ENCODE data around the gene ZNF76. TPM values are rescaled to one million over a fixed set of nuclear protein-coding genes. Genes with fewer than 3 reads are reported as not detected.
"Not testable (repeated sequence)": the region's sequence is repeated elsewhere in the genome, so short reads cannot be mapped to it uniquely, and the experiment has no call there.

The ZNF76 gene
- total RNA-seq, 1 experiment from 2014 or later: 13.8 TPM

DNA sequence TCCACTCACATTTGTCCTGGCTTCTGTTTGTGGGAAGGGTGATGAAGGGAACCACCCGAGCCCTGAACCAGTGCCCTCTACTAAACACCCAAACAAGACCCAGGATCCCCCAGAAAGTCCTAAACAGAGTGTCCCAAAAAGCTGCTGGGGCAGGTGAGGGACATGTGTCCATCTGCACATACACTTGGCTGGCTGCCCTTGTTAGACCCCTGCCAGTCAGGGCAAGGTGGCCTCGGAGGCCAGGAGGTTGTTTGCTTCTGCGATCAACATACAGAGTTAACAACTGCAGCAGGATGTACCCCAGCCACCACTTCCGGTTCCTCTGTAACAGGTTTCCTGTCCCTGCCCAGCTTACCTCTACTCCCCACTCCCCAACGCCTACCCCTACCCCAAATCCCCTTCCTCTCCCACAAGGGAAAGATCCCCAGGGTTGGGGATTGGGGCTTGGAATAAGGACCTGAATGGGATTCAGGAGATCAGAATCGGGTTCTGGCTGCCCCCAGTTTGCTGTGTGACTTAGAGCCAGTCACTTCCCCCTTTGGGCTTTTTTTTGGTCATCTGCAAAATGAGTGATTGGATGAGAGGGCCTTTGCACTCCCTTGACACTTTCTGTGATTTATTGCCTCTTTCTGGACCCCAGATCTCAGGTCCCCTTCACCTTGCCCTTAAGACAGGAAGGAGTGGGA, 52.0 kb downstream of the ZNF76 start:
- DNase-seq: no peak
- H3K27me3 ChIP-seq (ENCODE audit: control insufficient read depth, insufficient read depth, low read length): peaks cover 4% of the 10 kb centered on the region

DNA sequence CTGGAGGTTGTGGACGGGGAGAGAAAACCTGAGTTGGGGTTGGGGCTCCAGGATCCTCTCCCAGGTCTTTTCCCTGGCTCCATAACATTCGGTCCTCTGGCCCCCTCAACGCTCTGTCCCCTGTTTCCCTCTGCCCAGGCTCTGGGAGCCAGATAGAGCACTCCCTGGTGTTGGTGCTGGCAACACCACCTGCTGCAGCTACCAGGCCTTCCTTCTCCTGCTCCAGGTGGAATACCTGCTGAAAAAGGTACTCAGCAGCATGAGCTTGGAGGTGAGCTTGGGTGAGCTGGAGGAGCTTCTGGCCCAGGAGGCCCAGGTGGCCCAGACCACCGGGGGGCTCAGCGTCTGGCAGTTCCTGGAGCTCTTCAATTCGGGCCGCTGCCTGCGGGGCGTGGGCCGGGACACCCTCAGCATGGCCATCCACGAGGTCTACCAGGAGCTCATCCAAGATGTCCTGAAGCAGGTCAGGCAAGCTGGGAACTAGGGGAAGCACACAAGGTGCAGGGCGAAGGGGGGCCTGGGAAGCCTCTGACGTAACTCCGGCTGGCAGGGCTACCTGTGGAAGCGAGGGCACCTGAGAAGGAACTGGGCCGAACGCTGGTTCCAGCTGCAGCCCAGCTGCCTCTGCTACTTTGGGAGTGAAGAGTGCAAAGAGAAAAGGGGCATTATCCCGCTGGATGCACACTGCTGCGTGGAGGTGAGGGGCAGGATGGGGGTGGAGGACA, 52.7 kb downstream of the ZNF76 start:
- H3K36me3 ChIP-seq (replicated peaks; ENCODE audit: control insufficient read depth, insufficient read depth, low read length): no peaks in the 10 kb centered on the region
- DNase-seq: no peak

More for the DNA sequence above, 52.0 kb downstream of the ZNF76 start:
- Histone ChIP-seq H3K36me3 (replicated peaks; ENCODE audit: control insufficient read depth, insufficient read depth, low read length) (no peaks in the 10 kb centered on the region), H3K4me3 (ENCODE audit: insufficient read depth, low read depth, low read length) (no peak overlapping the region)

DNA sequence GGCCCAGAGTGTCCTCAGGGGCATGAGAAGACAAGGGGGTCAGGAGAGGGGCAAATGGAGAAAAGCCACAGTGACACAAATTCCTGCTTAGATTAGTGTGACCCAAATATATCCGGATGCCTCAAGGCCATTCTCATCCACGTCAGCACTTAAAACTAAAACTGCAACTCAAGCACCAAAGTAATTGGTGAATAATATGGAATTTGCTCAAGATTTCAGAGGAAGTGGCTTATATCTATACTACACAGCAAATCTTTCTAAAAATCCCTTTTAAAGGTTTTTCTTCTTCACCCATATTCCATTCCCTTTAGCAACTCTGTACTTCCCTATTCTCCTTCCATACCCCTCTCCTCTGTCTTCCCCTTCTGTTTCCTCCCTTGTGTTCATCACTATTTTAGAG, 53.3 kb downstream of the ZNF76 start:
- Histone ChIP-seq H3K36me3 (replicated peaks; ENCODE audit: control insufficient read depth, insufficient read depth, low read length) (no peaks in the 10 kb centered on the region), H3K27me3 (ENCODE audit: control insufficient read depth, insufficient read depth, low read length) (peaks cover 17% of the 10 kb centered on the region), H3K4me3 (ENCODE audit: insufficient read depth, low read depth, low read length) (no peak overlapping the region)
- no peak for DNase-seq

More for the DNA sequence above, 52.7 kb downstream of the ZNF76 start:
- Histone ChIP-seq H3K27me3 (ENCODE audit: control insufficient read depth, insufficient read depth, low read length) (peaks cover 11% of the 10 kb centered on the region), H3K4me3 (ENCODE audit: insufficient read depth, low read depth, low read length) (no peak overlapping the region)

DNA sequence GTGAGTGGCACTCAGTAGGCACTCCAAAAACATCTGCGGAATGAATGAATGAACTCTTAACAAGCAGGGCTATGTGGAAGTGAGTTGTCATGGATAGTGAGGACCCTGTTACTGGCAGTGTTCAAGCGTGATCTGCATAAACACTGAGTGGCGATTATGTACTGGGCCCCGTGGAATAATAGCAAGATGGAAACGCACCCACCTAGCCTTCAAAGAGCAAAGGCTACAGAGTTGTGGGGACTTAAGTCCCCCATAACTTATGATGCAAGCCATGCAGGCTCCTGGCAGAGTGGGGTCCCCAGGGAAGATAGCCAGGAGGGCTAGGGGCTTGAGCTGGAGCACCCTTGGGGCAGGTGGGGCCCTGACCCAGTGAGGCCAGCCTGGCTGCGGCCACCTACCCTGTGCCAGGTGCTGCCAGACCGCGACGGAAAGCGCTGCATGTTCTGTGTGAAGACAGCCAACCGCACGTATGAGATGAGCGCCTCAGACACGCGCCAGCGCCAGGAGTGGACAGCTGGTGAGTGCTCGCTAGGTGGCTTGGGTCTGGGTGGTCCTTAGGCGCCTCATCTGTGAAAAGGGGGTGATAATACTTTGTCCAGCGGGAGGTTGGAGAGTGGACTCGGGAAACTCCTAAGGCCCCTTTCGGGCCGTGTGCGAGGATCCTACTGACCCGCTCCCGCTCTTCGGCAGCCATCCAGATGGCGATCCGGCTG, 58.1 kb downstream of the ZNF76 start:
- H3K36me3 ChIP-seq (replicated peaks; ENCODE audit: control insufficient read depth, insufficient read depth, low read length): no peaks in the 10 kb centered on the region; the same call in 1 of the 2 replicates
- peaks cover 21% of the 10 kb centered on the region for H3K27me3 ChIP-seq (ENCODE audit: control insufficient read depth, insufficient read depth, low read length)
- peak overlapping the region; percentile 50 for H3K4me3 ChIP-seq (ENCODE audit: insufficient read depth, low read depth, low read length)
- DNase-seq: peak; percentile 65

DNA sequence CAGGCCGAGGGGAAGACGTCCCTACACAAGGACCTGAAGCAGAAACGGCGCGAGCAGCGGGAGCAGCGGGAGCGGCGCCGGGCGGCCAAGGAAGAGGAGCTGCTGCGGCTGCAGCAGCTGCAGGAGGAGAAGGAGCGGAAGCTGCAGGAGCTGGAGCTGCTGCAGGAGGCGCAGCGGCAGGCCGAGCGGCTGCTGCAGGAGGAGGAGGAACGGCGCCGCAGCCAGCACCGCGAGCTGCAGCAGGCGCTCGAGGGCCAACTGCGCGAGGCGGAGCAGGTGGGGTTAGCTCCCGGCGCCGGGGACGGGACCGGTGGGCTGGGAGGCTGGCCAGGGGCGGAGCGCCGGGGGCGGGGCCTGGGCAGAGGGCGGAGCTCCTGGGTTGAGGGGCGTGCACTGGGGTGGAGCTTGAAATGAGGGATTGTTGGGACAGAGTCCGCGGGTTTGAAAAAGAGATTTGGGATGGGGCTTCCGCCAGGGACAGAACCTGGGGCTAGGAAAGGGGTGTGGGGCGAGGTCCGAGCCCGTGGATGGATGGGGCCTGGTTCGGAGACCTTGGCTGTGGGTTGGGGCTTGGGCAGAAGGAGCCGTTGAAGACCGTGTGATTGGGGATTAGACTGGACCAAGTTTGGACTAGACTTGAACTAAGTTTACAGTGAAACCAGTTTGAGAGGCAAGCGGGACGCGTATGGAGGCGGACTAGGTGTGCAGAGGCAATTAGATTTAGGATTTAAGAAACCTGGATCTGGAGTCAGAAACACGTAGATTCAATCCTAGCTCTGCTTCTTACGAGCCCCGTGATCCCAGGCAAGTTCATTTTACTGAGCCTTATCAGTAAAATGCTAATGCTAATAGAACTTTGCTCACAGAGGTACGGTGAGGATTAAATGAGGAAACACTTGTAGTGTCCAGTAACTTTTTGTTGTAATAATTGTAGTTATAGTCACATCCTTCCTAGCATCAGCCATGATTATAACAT, 58.9 kb downstream of the ZNF76 start:
- Histone ChIP-seq H3K36me3 (replicated peaks; ENCODE audit: control insufficient read depth, insufficient read depth, low read length) (no peaks in the 10 kb centered on the region; the same call in 1 of the 2 replicates), H3K27me3 (ENCODE audit: control insufficient read depth, insufficient read depth, low read length) (peaks cover 21% of the 10 kb centered on the region), H3K4me3 (ENCODE audit: insufficient read depth, low read depth, low read length) (peak overlapping the region; percentile 50)
- peak; percentile 100 for DNase-seq

DNA sequence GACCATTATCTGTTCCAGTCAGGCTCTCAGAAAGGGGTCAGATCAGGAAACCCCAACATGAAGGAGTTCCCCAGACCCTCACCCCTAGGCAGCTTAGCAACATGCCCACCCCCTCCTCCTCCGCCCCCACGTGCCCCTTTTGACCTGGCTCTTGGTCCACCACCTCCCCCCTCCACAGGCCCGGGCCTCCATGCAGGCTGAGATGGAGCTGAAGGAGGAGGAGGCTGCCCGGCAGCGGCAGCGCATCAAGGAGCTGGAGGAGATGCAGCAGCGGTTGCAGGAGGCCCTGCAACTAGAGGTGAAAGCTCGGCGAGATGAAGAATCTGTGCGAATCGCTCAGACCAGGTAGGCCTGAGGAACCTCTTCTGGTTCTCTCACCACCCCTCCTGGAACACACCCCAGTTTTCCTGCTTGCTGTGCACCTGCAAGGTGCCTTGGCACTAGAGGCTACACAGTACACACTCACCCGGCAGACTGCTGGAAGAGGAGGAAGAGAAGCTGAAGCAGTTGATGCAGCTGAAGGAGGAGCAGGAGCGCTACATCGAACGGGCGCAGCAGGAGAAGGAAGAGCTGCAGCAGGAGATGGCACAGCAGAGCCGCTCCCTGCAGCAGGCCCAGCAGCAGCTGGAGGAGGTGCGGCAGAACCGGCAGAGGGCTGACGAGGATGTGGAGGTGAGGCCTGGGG, 60.0 kb downstream of the ZNF76 start:
- peaks cover 21% of the 10 kb centered on the region for H3K27me3 ChIP-seq (ENCODE audit: control insufficient read depth, insufficient read depth, low read length)
- no peak for DNase-seq
- no peaks in the 10 kb centered on the region; the same call in 1 of the 2 replicates for H3K36me3 ChIP-seq (replicated peaks; ENCODE audit: control insufficient read depth, insufficient read depth, low read length)
- no peak overlapping the region for H3K4me3 ChIP-seq (ENCODE audit: insufficient read depth, low read depth, low read length)

DNA sequence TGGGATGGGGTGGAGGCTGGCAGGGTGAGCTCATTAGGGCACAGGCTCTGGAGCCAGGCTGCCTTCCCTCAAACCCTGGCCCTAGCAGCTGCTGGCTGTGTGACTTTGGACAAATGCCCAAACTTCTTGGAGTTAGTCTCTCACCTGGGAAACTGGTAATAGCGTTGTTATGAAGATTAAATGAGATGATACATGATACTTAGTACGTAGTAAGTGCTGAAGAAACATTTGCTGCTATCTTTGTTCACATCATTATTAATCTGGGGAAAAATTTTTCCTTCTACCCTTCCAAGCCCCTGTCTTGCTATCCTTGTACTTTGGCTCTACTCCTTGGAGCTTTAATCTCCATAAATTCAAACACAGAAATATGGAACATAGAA, 60.5 kb downstream of the ZNF76 start:
- H3K4me3 ChIP-seq (ENCODE audit: insufficient read depth, low read depth, low read length): no peak overlapping the region
- DNase-seq: no peak
- H3K36me3 ChIP-seq (replicated peaks; ENCODE audit: control insufficient read depth, insufficient read depth, low read length): no peaks in the 10 kb centered on the region; the same call in 1 of the 2 replicates
- peaks cover 21% of the 10 kb centered on the region for H3K27me3 ChIP-seq (ENCODE audit: control insufficient read depth, insufficient read depth, low read length)

DNA sequence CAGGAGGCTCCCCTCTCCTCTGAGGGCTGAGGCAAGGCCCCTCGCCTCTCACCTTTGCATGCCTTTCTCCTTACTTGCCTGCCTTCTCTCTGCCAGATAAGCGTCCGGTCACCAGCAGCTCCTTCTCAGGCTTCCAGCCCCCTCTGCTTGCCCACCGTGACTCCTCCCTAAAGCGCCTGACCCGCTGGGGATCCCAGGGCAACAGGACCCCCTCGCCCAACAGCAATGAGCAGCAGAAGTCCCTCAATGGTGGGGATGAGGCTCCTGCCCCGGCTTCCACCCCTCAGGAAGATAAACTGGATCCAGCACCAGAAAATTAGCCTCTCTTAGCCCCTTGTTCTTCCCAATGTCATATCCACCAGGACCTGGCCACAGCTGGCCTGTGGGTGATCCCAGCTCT, 61.6 kb downstream of the ZNF76 start:
- Histone ChIP-seq H3K27me3 (ENCODE audit: control insufficient read depth, insufficient read depth, low read length) (peaks cover 21% of the 10 kb centered on the region), H3K36me3 (replicated peaks; ENCODE audit: control insufficient read depth, insufficient read depth, low read length) (no peaks in the 10 kb centered on the region; the same call in 1 of the 2 replicates)
- DNase-seq: no peak

DNA sequence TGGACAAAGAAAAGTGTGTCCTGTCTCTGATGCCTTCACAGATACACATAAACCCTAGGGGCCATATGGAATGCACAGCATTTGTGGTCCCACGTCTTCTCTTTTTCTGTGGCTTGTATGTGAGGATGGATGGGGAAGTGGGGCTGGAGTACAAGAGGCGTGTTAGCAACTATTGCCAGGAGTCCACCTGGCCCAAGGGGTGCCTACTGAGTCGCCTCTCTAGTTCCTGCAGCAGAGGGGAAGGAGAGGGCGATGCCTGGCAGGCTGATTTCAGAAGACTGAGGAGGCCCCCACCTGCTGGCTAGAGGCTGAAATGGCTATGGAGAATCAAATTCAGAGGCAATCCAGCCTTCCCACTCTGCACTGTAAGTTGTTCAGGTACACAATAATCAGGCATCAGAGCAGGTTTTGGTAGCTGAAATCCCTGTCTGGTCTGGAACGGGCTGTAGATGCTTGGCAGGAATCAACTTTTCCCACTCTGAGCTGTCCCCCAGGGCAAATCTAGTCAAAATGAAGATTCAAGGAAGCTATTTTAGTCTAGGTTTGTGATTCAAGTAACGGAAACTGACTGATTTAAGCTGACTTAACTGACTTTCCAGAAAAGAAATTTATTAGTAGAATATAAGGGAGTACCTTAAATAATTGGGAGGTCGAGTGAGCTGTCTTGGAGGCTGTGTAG, 68.0 kb downstream of the ZNF76 start:
- DNase-seq: peak; percentile 84
- no peak overlapping the region for H3K4me3 ChIP-seq (ENCODE audit: insufficient read depth, low read depth, low read length)
- no peaks in the 10 kb centered on the region for H3K36me3 ChIP-seq (replicated peaks; ENCODE audit: control insufficient read depth, insufficient read depth, low read length)
- no peaks in the 10 kb centered on the region for H3K27me3 ChIP-seq (ENCODE audit: control insufficient read depth, insufficient read depth, low read length)

More for the DNA sequence above, 61.6 kb downstream of the ZNF76 start:
- H3K4me3 ChIP-seq (ENCODE audit: insufficient read depth, low read depth, low read length): no peak overlapping the region

DNA sequence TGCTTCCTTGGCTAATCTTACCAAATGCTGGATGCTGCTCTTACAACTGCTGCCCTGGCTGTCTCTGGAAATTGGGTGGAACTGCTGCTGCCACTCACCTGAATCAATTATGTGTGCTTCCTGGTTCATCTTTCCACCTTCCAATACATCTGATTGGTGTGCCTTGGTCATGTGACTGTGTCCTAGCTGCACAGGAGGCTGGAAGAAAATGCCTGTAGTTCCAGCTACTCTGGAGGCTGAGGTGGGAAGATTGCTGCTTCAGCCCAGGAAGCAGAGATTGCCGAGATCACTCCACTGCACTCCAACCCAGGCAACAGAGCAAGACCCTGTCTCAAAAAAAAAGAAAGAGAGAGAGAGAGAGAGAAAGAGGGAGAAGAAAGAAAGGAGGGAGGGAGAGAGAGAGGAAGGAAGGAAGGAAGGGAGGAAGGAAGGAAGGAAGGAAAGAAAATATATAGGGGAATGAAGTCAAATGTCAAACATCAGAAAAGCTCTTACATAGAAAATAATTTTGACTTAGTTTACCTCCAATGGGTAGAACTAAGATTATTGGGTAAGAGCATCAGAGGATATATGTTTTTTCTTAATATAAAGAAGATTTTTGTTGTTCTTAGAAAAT, 68.7 kb downstream of the ZNF76 start:
- H3K4me3 ChIP-seq (ENCODE audit: insufficient read depth, low read depth, low read length): no peak overlapping the region
- no peak for DNase-seq
- no peaks in the 10 kb centered on the region for H3K36me3 ChIP-seq (replicated peaks; ENCODE audit: control insufficient read depth, insufficient read depth, low read length)
- H3K27me3 ChIP-seq (ENCODE audit: control insufficient read depth, insufficient read depth, low read length): no peaks in the 10 kb centered on the region

DNA sequence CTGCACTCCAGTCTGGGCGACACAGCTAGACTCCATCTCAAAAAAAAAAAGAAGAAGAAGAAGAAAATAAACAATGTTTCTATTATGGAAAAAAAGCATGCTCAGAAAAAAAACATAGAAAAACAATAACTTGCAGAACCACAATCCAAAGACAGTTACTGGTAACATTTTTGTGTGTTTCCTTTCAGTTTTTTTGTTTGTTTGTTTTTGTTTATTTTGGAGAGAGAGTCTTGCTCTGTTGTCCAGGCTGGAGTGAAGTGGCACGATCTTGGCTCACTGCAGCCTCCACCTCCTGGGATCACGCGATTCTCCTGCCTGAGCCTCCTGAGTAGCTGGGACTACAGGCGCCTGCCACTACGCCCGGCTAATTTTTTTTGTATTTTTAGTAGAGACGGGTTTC, 69.4 kb downstream of the ZNF76 start:
- not testable (repeated sequence) for H3K4me3 ChIP-seq (ENCODE audit: insufficient read depth, low read depth, low read length); H3K36me3 ChIP-seq (replicated peaks; ENCODE audit: control insufficient read depth, insufficient read depth, low read length); DNase-seq; H3K27me3 ChIP-seq (ENCODE audit: control insufficient read depth, insufficient read depth, low read length)

DNA sequence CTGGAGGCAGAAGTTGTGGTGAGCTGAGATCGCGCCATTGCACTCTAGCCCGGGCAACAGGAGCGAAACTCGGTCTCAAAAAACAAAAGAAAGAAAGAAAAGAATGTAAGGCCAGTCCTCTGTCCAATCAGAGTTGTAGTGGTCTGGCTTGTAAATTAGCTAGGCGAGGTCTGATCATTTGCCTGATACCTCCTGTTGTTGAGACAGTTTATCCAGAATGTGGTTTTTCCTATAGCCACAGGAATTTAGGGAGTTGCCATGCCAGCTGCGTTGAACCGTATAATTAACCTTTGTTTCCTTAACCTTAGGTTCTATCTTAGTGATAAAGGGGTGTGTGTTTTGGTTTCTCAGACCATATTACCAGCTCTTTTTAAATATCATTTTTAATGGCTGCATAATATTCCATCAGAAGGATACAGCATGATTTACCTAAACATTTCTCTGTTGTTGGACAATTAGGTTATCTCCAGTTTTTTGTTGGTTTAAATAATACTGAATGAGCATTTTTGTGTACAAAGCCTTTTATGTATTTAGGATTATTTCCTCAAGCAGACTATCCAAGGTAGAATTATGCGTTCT, 71.1 kb downstream of the ZNF76 start:
- no peak for DNase-seq
- no peaks in the 10 kb centered on the region for H3K27me3 ChIP-seq (ENCODE audit: control insufficient read depth, insufficient read depth, low read length)
- H3K4me3 ChIP-seq (ENCODE audit: insufficient read depth, low read depth, low read length): no peak overlapping the region
- H3K36me3 ChIP-seq (replicated peaks; ENCODE audit: control insufficient read depth, insufficient read depth, low read length): no peaks in the 10 kb centered on the region
